NCI-H774 (cell line): ENCODE results near the gene GMPS.
A peak's percentile ranks its signal among the peaks of the same experiment; 100 is the strongest.
"Not testable (repeated sequence)": the region's sequence is repeated elsewhere in the genome, so short reads cannot be mapped to it uniquely, and the experiment has no call there.

Experiments used
- DNase-seq: peaks from one replicate; lab custom pipeline; 2025; lab: John Stamatoyannopoulos, UW

Gene GMPS

GRCh38 chr3:155870133-155870944, at the start of gene GMPS:
TSS of gene GMPS (plus strand) at chr3:155870650. CDS start at chr3:155870871, 221 bp downstream.
- DNase-seq: peak; percentile 98

DNA sequence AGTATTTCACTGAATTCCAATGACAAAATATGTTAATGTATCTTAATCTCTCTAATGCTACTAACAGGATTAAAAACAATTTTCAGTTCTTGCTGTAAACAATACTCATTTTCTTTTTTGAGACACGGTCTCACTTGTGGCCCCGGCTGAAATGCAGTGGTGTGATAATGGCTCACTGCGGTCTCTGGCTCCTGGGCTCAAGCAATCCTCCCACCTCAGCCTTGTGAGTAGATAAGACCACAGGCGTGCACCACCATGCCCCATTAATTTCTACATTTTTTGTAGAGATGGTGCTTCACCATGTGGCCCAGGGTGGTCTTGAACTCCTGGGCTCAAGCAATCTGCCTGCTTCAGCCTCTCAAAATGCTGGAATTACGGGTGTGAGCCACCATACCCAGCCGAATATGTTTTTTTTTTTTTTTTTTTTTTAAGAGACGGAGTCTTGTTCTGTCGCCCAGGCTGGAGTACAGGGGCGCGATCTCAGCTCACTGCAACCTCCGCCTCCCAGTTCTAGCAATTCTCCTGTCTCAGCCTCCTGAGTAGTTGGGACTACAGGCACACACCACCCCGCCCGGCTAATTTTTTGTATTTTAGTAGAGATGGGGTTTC, 41.9 kb upstream of the GMPS start:
- DNase-seq: not testable (repeated sequence)

- no peak for DNase-seq
Observed at GRCh38 chr3:155835341-155836071, 34.9 kb upstream of the GMPS start.

DNA sequence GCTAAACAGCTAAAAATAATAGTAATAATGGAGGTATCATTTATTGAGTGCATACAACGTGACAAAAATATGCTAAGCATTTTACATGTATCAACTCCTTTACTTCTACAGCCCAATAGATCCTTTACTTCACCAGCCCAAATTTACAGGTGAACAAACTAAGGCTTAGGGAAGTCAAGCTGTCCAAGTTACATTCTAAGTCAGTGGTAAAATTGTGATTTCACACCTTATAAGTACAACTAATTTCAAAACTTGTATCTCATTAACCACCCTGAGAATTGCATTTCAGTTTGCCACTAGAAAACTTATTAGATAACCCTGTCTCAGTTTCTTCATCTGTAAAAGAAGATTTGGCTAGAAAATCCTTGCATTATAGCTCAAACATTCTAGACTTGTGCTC, 26.9 kb upstream of the GMPS start:
- DNase-seq: no peak

DNA sequence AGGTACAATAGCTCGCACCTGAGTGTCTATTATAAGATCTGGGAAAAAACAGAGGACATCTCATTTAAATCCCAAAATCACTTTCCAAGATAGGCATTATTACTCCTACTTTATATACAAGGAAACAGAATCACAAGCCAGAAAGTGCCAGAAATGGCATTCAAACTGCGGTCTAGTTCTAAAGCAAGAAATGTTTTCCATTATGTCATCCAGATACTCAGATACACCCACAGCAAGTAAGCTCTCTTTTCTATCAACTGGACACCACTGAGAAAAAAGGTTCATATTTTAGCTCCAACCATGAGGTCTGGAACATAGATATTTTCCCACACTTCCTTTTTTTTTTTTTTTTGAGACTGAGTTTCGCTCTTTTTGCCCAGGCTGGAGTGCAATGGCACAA, 24.3 kb upstream of the GMPS start:
- DNase-seq: no peak

DNA sequence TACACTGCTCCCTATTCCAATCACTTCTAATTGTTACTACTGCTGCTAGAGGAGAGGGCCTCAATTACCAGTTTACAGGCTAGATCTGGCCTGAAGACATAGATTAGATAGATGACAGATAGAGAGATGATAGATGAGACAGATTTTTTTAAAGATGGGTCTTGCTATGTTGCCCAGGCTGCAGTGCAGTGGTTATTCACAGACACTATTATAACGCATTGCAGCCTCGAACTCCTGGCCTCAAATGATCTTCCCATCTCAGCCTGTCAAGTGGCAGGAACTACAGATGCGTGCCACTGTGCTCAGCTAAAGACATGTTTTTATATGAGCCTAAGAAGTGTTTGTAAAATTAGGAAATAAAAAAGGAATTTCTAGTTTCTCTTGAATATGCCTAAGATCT, 22.5 kb upstream of the GMPS start:
- DNase-seq: no peak

DNA sequence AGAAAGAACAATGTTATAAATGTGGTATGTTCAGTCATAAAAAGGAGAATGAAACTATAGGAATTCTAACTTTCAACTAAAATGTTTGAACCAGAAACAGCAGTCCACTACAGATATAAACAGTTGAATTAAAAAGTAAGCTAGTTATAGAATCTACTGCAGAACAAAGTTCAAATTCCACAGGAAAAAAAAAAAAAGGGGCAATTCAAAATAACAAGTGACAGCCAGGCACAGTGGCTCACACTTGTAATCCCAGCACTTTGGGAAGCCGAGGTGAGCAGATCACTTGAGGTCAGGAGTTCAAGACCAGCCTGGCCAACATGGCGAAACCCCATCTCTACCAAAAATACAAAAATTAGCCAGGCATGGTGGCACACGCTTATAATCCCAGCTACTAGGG, 21.0 kb upstream of the GMPS start:
- not testable (repeated sequence) for DNase-seq

GRCh38 chr3:155852341-155852740, 18.1 kb upstream of the GMPS start:
- no peak for DNase-seq

DNA sequence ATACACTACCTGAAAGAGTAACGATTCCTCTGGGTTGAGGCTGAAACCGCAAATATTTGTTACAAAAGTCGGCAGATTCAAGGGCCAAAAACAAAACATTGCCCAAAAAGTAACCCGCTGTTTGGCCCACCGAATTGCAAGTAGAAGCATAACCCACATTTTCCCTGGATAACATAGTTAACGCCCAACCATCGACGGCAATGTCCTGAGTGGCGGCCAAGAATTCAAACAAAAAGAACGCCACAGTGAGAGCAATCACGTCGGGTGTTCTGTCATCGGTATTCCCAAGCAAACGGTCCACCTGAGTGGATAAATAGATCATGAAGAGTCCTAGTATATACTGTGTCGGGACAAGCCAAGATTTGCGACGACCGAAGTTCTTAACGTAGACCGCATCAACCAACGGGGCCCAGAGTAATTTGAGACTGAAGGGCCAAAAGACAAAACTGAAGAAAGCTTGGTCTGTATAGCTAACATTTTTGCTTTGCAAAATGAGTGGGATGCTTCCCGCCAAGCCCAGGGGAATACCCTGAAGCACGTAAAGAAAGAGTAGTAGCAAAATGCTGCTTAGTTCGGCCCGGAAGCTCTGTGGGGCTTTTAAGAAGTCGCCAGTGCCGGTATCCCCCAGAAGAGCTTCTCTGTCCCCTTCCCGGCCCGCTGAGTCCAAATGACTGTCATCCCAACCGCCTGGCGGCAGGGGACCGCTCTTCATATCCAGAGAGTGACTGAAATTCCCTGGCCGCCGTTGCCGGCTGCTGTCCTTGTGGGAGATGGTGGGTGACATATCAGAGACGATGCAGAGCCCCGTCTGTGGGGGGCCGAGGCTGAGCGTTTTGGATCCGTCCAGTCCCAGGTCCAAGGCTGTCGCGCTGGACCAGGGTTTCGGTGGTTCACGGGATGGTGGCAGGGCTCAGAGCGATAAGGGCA, 17.0 kb upstream of the GMPS start:
- DNase-seq: no peak

- peak; percentile 100 for DNase-seq
Observed at GRCh38 chr3:155854141-155854940, 16.1 kb upstream of the GMPS start, which contains the start of gene SLC33A1. TSS of gene SLC33A1 (minus strand) at chr3:155854427. CDS start at chr3:155853997, 430 bp downstream.

GRCh38 chr3:155859859-155860258, 10.6 kb upstream of the GMPS start:
- DNase-seq: no peak

GRCh38 chr3:155860424-155860823, 10.0 kb upstream of the GMPS start:
- not testable (repeated sequence) for DNase-seq

- DNase-seq: no peak
Observed at GRCh38 chr3:155861476-155862183, 8.8 kb upstream of the GMPS start.

- peak; percentile 22 for DNase-seq
Observed at GRCh38 chr3:155862290-155862982, 8.0 kb upstream of the GMPS start.

GRCh38 chr3:155863072-155863784, 7.2 kb upstream of the GMPS start:
- no peak for DNase-seq

- DNase-seq: no peak
Observed at GRCh38 chr3:155869691-155870090, 759 bp upstream of the GMPS start.

DNA sequence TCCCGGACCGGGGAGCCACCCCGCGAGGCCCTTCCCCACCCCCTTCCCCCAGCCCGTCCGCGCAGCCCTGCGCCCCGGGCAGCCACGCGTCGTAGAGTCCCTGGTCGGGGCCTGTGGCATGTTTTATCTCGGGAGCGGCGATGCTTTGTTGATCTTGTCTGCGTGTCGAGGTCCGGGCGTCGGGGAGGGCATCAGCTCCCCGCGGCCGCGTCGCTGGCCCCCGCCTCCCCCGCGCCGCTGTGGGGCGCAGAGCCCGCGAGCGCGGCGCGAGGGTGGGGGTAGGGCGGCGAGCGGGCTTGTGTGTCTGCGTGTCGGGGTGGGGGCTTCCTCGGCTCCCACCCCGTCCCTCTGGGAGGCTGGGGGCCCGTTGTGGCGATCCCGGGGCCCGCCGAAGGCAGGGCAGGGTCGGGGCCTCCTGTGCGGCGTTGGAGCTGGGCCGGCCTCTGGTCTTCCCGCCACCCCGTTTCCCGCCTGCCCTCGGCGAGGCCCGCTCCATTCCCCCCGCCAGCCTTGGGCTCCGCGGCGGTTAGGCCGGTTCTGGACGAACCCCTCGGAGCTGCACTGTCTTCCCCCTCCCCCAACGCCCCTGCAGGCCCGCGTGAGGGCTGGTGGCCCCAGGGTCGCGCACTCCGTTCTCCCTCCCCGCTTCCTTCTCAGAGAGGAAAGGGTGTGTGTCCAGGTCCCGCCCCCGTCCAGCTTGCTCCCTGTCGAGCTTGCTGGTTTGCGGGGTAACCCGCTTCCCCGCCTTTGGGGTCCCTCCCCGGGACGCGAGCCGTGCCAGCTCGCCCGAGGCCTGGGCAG, 695 bp downstream of the GMPS start:
- DNase-seq: peak; percentile 45

- DNase-seq: no peak
Observed at GRCh38 chr3:155871746-155872158, 1.3 kb downstream of the GMPS start.
